Measurements from ENCODE around the gene TCAIM.

TCAIM gene

GRCh38 chr3:44363591-44363990, 25.0 kb downstream of the TCAIM start:
- DNase-seq (ENCODE audit: low read depth) = no peak
- H3K4me3 ChIP-seq (ENCODE audit: low read depth, low read length) = no peak overlapping the region

GRCh38 chr3:44365952-44366351, 27.4 kb downstream of the TCAIM start:
- no peak for TF ChIP-seq MYC (IDR thresholded peaks at IDR 0.05; ENCODE audit: low read depth, low read length)
- no peak for TF ChIP-seq MAX (IDR thresholded peaks at IDR 0.05; ENCODE audit: low read depth, low read length)
- no peak for TF ChIP-seq CTCF (IDR thresholded peaks at IDR 0.05; ENCODE audit: low read depth, low read length)
- no peak for TF ChIP-seq POLR2A (IDR thresholded peaks at IDR 0.05; ENCODE audit: extremely low read depth, insufficient read length)
- no peak overlapping the region for H3K4me3 ChIP-seq (ENCODE audit: low read depth, low read length)
- no peak for DNase-seq (ENCODE audit: low read depth)

More at GRCh38 chr3:44363591-44363990, 25.0 kb downstream of the TCAIM start:
- TF ChIP-seq POLR2A (IDR thresholded peaks at IDR 0.05; ENCODE audit: extremely low read depth, insufficient read length) = no peak
- TF ChIP-seq MYC (IDR thresholded peaks at IDR 0.05; ENCODE audit: low read depth, low read length) = no peak
- TF ChIP-seq MAX (IDR thresholded peaks at IDR 0.05; ENCODE audit: low read depth, low read length) = no peak
- TF ChIP-seq CTCF (IDR thresholded peaks at IDR 0.05; ENCODE audit: low read depth, low read length) = no peak

- DNase-seq (ENCODE audit: low read depth) = no peak
- H3K4me3 ChIP-seq (ENCODE audit: low read depth, low read length) = no peak overlapping the region
- TF ChIP-seq POLR2A (IDR thresholded peaks at IDR 0.05; ENCODE audit: extremely low read depth, insufficient read length) (no peak), MAX (IDR thresholded peaks at IDR 0.05; ENCODE audit: low read depth, low read length) (no peak), CTCF (IDR thresholded peaks at IDR 0.05; ENCODE audit: low read depth, low read length) (no peak), MYC (IDR thresholded peaks at IDR 0.05; ENCODE audit: low read depth, low read length) (no peak)
These were observed 36.9 kb downstream of the TCAIM start for GRCh38 chr3:44375450-44375849.

- no peak overlapping the region for H3K4me3 ChIP-seq (ENCODE audit: low read depth, low read length)
- DNase-seq (ENCODE audit: low read depth) = no peak
- no peak for TF ChIP-seq CTCF (IDR thresholded peaks at IDR 0.05; ENCODE audit: low read depth, low read length)
These were observed 48.8 kb downstream of the TCAIM start for GRCh38 chr3:44387404-44387803.

GRCh38 chr3:44392489-44392888, 53.9 kb downstream of the TCAIM start:
- no peak for TF ChIP-seq MAX (IDR thresholded peaks at IDR 0.05; ENCODE audit: low read depth, low read length)
- TF ChIP-seq CTCF (IDR thresholded peaks at IDR 0.05; ENCODE audit: low read depth, low read length) = no peak
- TF ChIP-seq POLR2A (IDR thresholded peaks at IDR 0.05; ENCODE audit: extremely low read depth, insufficient read length) = no peak
- TF ChIP-seq MYC (IDR thresholded peaks at IDR 0.05; ENCODE audit: low read depth, low read length) = no peak
- DNase-seq (ENCODE audit: low read depth) = no peak
- no peak overlapping the region for H3K4me3 ChIP-seq (ENCODE audit: low read depth, low read length)

GRCh38 chr3:44395714-44396113, 57.1 kb downstream of the TCAIM start:
- TF ChIP-seq MYC (IDR thresholded peaks at IDR 0.05; ENCODE audit: low read depth, low read length) (no peak), MAX (IDR thresholded peaks at IDR 0.05; ENCODE audit: low read depth, low read length) (no peak)
- no peak for DNase-seq (ENCODE audit: low read depth)
- no peak overlapping the region for H3K4me3 ChIP-seq (ENCODE audit: low read depth, low read length)
